GM18498 (cell line): ENCODE measurements around the gene LHX8.
"Not testable (repeated sequence)": the region's sequence is repeated elsewhere in the genome, so short reads cannot be mapped to it uniquely, and the experiment has no call there.

Source experiments
- ATAC-seq: cut with Tn5 transposase; IDR thresholded peaks from one replicate; pipeline ENCODE4 v1.9.1; 2021; ENCODE audit warnings: mild to moderate bottlenecking, moderate library complexity; ENCODE audit not compliant: unreplicated experiment

The LHX8 gene

DNA sequence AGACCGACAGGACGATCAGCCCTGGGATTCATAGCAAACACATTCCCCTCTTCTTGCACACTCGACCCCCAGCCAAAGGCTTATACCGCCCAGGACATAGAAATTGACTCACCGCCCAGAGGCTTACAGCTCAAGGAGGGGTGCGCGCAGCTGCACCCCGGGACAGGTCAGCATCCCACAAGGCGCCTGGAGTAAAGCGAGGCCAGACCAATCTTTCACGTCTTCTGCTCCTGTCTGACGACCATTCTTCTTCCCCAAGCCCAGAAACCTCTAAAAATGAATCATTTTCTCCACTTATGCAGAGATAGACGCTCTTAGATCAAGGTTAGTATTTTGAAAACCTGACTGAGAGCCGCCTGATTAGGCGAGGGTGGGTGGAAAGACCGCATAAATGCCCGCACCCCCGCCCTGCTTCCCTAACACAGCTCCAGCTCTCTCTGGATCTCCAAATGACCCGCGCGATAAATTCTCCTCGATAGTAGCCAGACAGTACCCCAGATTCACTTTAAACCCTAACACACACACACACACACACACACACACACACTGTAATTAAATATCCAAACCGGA lies 1.9 kb upstream of the LHX8 start:
- no peak for ATAC-seq

- ATAC-seq, result no peak
Observed at GRCh38 chr1:75132812-75133619, 1.2 kb upstream of the LHX8 start.

DNA sequence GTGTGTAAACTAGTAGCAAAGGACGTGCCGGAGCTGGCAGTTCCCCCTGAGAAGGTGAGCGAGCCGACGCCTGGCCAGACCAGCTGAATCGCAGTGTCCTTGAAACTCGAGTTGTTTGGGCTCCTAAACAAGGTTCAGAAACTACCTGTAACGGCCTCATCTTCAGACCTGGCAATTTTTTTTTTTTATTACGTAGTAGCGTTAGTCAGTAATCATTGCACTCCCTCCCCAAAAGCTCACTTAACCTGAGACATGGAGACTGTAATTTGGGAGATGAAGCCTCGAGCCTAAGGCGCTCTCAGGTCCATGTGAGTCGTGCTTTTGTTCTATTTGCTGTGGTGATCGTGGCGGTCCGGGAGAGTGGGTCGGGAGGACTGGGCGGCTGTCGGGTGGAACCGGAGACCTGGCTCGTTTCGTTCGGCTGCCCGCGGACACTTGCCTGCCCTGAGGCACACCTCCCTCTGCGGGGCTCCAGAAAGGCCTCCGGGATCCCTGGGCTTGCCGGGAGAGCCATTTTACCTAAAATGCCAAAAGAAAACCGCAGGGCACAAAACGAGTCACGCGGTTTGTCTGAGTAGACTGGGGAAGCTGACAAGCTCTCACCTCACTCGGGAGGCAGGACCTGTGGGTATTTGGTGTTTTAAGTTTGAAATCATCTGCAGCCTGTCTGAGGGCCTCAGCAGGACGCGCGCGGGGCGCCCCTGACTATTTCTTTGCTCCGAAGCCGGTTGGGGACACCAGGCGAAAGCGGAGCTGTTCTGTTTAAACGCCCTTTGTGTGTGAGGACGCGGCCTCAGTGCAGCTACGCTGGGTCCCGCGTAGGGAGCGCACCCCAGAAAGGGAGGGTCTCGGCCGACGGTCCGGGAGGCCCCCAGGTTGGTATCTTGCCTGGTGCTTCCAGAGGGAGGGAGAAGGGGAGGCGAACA lies 722 bp downstream of the LHX8 start:
- no peak for ATAC-seq

DNA sequence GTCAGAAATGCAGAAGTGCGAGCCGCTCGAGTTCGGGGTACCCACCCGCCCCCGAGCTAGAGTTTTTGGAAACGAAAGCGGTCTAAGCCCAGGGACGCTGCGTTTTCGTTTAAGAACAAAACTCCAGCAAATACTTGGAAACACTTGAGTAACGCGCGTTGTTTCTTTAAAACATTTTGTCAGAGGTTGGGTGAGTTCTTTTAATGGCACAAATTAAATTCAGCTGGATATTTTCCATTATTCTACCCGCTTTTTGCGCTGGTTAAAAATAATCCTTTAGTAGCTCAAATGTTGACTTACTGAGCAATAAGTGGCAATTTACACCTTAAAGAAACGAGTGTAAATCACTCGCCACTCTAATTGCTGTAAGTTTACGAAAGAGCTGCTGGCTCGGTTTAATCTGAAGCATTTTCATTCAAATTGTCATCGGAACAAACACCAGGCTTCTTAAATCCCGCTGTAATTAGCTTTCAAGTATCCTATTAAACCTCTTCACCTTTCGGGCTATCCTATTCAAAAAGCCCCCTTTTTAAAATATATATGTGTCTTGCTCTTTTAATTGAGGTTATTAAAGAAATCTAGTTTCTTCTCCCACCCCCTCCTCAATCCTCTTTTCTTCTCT lies 1.5 kb downstream of the LHX8 start:
- no peak for ATAC-seq

DNA sequence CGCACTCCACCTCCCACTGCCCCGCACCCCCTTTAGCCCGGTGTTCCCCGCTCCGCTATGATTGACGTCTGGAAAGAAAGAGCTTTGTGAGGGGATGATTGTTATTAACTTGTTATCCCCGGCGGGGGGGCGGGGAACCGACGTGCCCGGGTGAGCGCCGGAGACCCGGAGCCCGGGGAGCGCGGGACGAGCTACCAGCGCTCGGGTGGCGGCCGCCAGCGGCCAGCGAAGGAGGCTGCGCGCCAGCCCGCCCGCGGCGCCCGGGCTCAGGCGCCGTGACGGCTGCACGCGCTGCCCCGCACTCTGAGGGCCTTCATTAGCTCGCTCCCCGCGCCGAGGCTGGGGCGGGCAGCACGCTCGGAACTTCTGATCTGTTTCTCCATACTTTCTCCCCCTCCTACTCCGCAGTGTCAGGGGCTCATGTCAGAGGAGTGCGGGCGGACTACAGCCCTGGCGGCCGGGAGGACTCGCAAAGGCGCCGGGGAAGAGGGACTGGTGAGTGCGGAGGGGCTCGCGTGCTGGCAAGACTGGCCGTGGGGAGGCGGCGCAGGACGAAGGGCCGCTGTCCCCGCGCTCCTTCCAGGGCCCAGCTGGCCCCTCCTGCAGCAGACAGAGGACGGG lies 2.1 kb downstream of the LHX8 start:
- ATAC-seq, result no peak

- no peak for ATAC-seq
Observed at GRCh38 chr1:75136921-75137641, 2.9 kb downstream of the LHX8 start.

DNA sequence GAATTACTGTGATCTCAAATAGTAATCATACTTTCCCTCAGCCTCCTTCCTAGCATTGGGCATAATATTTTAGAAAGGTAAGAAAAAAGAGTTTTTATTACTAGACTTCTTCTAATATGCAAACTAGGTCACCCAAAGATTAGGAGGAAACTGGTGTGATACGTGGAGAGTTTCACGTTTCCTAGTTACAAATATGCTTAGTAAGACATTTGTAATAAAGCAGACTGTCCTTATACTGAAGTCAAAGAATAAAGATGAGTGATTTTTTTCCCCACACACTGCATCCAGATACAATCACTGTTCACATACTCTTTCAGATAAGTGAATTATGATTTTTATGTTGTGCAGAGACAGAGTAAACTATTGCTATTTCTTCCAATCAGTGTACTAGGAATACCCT lies 17.9 kb downstream of the LHX8 start:
- no peak for ATAC-seq

DNA sequence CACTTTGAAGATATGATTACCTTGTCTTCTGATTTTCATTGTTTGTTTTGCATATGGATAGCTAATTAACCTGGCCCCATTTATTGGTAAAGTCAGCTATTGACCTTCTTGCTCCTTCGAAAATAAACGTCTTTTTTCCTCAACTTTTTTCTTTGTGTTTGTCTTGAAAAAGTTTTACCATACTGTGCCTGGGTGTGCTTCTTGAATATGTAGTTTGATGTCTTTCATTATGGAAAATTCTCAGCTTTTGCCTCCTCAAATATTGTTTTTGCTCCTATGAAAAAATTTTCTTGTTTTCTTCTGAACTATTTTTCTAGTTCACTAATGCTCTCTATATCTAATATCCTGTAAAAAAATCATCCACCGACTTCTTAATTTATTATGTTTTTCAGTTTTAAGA lies 25.0 kb downstream of the LHX8 start:
- ATAC-seq, result no peak

- no peak for ATAC-seq
Observed at GRCh38 chr1:75165264-75165663, 31.1 kb downstream of the LHX8 start.

GRCh38 chr1:75166821-75167220 lies 32.6 kb downstream of the LHX8 start:
- ATAC-seq, result no peak

DNA sequence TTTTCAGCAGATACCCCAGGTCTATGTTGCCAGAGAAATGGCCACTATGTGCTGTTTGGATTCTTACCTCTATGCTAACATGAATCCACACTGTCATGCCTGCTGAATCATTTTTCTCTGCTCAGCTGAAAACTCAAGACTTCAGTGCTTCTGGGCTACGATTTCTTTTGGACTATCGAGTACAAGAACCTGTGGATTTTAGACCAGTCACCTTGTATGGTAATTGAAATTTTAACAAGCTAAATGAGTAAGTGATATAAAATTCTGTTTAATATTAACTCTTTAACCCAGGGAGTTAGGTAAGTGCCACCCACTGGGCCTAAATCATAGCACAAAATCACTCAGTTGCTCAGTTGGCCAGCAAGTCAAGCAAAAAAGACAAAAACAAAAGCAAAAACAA lies 35.8 kb downstream of the LHX8 start:
- ATAC-seq, result no peak

- no peak for ATAC-seq
Observed at GRCh38 chr1:75170981-75171380, 36.8 kb downstream of the LHX8 start.

- no peak for ATAC-seq
Observed at GRCh38 chr1:75171876-75172275, 37.7 kb downstream of the LHX8 start.

GRCh38 chr1:75172556-75172955 lies 38.4 kb downstream of the LHX8 start:
- ATAC-seq, result no peak

GRCh38 chr1:75174031-75174760 lies 40.0 kb downstream of the LHX8 start:
- ATAC-seq, result no peak

DNA sequence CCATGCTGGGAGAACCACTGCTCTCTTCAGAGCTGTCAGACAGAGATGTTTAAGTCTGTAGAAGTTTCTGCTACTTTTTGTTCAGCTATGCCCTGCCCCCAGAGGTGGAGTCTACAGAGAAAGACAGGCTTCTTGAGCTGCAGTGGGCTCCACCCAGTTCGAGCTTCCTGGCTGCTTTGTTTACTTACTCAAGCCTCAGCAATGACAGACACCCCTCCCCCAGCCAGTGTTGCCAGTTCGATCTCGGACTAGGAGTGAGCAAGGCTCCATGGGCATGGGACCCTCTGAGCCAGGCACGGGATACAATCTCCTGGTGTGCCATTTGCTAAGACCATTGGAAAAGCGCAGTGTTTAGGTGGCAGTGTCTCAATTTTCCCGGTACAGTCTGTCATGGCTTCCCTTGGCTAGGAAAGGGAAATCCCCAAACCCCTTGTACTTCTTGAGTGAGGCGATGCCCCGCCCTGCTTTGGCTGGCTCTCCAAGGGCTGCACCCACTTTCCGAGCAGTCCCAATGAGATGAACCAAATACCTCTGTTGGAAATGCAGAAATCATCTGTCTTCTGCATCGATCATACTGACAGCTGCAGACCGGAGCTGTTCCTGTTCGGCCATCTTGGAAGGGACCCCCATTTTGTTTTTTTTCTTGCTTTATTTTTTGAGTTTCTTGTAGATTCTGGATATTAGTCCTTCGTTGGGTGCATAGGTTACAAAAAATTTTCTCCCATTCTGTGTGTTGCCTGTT lies 47.2 kb downstream of the LHX8 start:
- not testable (repeated sequence) for ATAC-seq

GRCh38 chr1:75188892-75189291 lies 54.7 kb downstream of the LHX8 start:
- ATAC-seq, result no peak

- ATAC-seq, result no peak
Observed at GRCh38 chr1:75198163-75198562, 64.0 kb downstream of the LHX8 start.

DNA sequence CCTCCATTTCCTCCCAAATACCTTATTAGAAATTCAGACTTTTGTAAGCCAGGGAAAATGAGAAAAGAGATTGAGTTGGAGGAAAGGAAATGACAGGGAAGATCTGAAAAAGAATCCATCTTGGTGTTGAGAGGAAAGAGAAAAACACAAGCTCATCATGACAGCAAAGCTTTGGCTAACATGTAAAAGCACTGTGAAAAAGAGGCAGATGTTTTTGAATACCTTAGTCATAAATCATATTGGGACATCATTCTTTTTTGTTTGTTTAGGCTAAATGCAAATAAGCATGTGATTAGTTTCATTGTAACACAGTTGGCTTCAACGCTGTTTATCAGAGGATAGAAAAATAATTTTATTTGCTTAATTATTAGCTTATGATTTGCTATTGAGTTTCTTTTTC lies 64.6 kb downstream of the LHX8 start:
- no peak for ATAC-seq
